ENCODE data around the gene LILRA6. TPM values are rescaled to one million over a fixed set of nuclear protein-coding genes. Genes with fewer than 3 reads are reported as not detected.

LILRA6 gene
- total RNA-seq, 2 donors from 2014 or later, result 4.6 to 5.2 TPM

GRCh38 chr19:54190503-54191010 lies 52.0 kb downstream of the LILRA6 start:
- Histone ChIP-seq H3K4me1 (ENCODE audit: control insufficient read depth in 1 of 2, low read depth in 2 of 2) (peaks cover 14 to 28% of the 10 kb centered on the region in 2 donors), H3K27me3 (replicated peaks; ENCODE audit: insufficient read depth) (no peaks in the 10 kb centered on the region), H3K27ac (peak overlapping the region; percentile 99), H3K36me3 (peaks cover 9% of the 10 kb centered on the region), H3K4me3 (peak overlapping the region; percentile 85), H3K9me3 (no peaks in the 10 kb centered on the region)
- DNase-seq (ENCODE audit: low spot score) (peak; percentile 99), ATAC-seq (ENCODE audit: insufficient number of reproducible peaks, low FRiP score, low read depth) (peak; percentile 73)
- TF ChIP-seq CTCF (IDR thresholded peaks at IDR 0.05), result no peak

- no peak for TF ChIP-seq CTCF (IDR thresholded peaks at IDR 0.05)
- ATAC-seq (ENCODE audit: insufficient number of reproducible peaks, low FRiP score, low read depth) (peak; percentile 82), DNase-seq (ENCODE audit: low spot score) (peak; percentile 100)
- Histone ChIP-seq H3K36me3 (peaks cover 9% of the 10 kb centered on the region), H3K4me1 (ENCODE audit: control insufficient read depth in 1 of 2, low read depth in 2 of 2) (peaks cover 14 to 28% of the 10 kb centered on the region in 2 donors), H3K9me3 (no peaks in the 10 kb centered on the region), H3K27ac (peak overlapping the region; percentile 99), H3K27me3 (replicated peaks; ENCODE audit: insufficient read depth) (no peaks in the 10 kb centered on the region), H3K4me3 (peak overlapping the region; percentile 85)
Observed at GRCh38 chr19:54189735-54190502, 52.7 kb downstream of the LILRA6 start.

- peak; percentile 36 for TF ChIP-seq CTCF (IDR thresholded peaks at IDR 0.05)
- H3K27ac ChIP-seq, result peak within 1 kb of the TSS; percentile 99
- peaks cover 14 to 28% of the 10 kb centered on the region in 2 donors for H3K4me1 ChIP-seq (ENCODE audit: control insufficient read depth in 1 of 2, low read depth in 2 of 2)
- peak within 1 kb of the TSS; percentile 85 for H3K4me3 ChIP-seq
- H3K27me3 ChIP-seq (replicated peaks; ENCODE audit: insufficient read depth), result no peaks in the 10 kb centered on the region
- ATAC-seq (ENCODE audit: insufficient number of reproducible peaks, low FRiP score, low read depth), result peak; percentile 2
- H3K36me3 ChIP-seq, result peaks cover 9% of the 10 kb centered on the region
- no peak for DNase-seq (ENCODE audit: low spot score)
- no peaks in the 10 kb centered on the region for H3K9me3 ChIP-seq
Observed at GRCh38 chr19:54189145-54189734, 53.4 kb downstream of the LILRA6 start, which contains the start of gene MBOAT7. TSS of gene MBOAT7 (minus strand) at chr19:54189580. CDS start at chr19:54188508, 1,072 bp downstream.

GRCh38 chr19:54188215-54188871 lies 54.2 kb downstream of the LILRA6 start:
- no peaks in the 10 kb centered on the region for H3K9me3 ChIP-seq
- peak overlapping the region; percentile 85 for H3K4me3 ChIP-seq
- peak overlapping the region in 1 of 2 donors; percentile 99 for H3K27ac ChIP-seq
- peaks cover 14 to 28% of the 10 kb centered on the region in 2 donors for H3K4me1 ChIP-seq (ENCODE audit: control insufficient read depth in 1 of 2, low read depth in 2 of 2)
- DNase-seq (ENCODE audit: low spot score) (no peak), ATAC-seq (ENCODE audit: insufficient number of reproducible peaks, low FRiP score, low read depth) (no peak)
- H3K27me3 ChIP-seq (replicated peaks; ENCODE audit: insufficient read depth), result no peaks in the 10 kb centered on the region
- peaks cover 5% of the 10 kb centered on the region for H3K36me3 ChIP-seq
- TF ChIP-seq CTCF (IDR thresholded peaks at IDR 0.05), result no peak

GRCh38 chr19:54186934-54187381 lies 55.6 kb downstream of the LILRA6 start:
- no peaks in the 10 kb centered on the region for H3K9me3 ChIP-seq
- DNase-seq (ENCODE audit: low spot score) (no peak), ATAC-seq (ENCODE audit: insufficient number of reproducible peaks, low FRiP score, low read depth) (no peak)
- peaks cover 9 to 20% of the 10 kb centered on the region in 2 donors for H3K4me1 ChIP-seq (ENCODE audit: control insufficient read depth in 1 of 2, low read depth in 2 of 2)
- no peaks in the 10 kb centered on the region for H3K36me3 ChIP-seq
- no peak for TF ChIP-seq CTCF (IDR thresholded peaks at IDR 0.05)
- H3K4me3 ChIP-seq, result no peak overlapping the region
- H3K27me3 ChIP-seq (replicated peaks; ENCODE audit: insufficient read depth), result no peaks in the 10 kb centered on the region
- no peak overlapping the region for H3K27ac ChIP-seq

Measured in thoracic aorta (tissue), 2 donors.